GM12865 (cell line): ENCODE measurements around the gene TP73.

Experiments
- DNase-seq: peaks from one replicate; pipeline ENCODE4 v3.0.0; 2010; ENCODE audit warnings: low read depth
- H3K4me3 ChIP-seq: 2 replicates; pipeline ENCODE4 v1.5.1; 2011; ENCODE audit warnings: mild to moderate bottlenecking, low read depth, low read length, control low read depth
- CTCF ChIP-seq: IDR thresholded peaks from 2 replicates; pipeline ENCODE4 v1.5.1; 2011; ENCODE audit warnings: low read length, control low read depth, low read depth, inconsistent platforms; ENCODE audit not compliant: insufficient read depth; ENCODE audit errors: missing control alignments

The TP73 gene

GRCh38 chr1:3733883-3734589 lies 81.7 kb downstream of the TP73 start:
- no peak for TF ChIP-seq CTCF
- DNase-seq, result no peak
- no peak overlapping the region for H3K4me3 ChIP-seq

- H3K4me3 ChIP-seq, result no peak overlapping the region
- TF ChIP-seq CTCF, result no peak
- DNase-seq, result no peak
Measured at GRCh38 chr1:3734602-3735001, 82.3 kb downstream of the TP73 start.

GRCh38 chr1:3735027-3735681 lies 82.8 kb downstream of the TP73 start:
- no peak overlapping the region for H3K4me3 ChIP-seq
- no peak for TF ChIP-seq CTCF
- no peak for DNase-seq

- no peak for DNase-seq
- no peak overlapping the region for H3K4me3 ChIP-seq
- no peak for TF ChIP-seq CTCF
Measured at GRCh38 chr1:3735688-3736087, 83.4 kb downstream of the TP73 start.

- no peak for TF ChIP-seq CTCF
- DNase-seq, result no peak
Measured at GRCh38 chr1:3736131-3736561, 83.8 kb downstream of the TP73 start.

GRCh38 chr1:3736708-3737107 lies 84.4 kb downstream of the TP73 start:
- H3K4me3 ChIP-seq, result no peak overlapping the region
- DNase-seq, result no peak
- no peak for TF ChIP-seq CTCF

More at GRCh38 chr1:3736131-3736561, 83.8 kb downstream of the TP73 start:
- no peak overlapping the region for H3K4me3 ChIP-seq

- H3K4me3 ChIP-seq, result no peak overlapping the region
- DNase-seq, result no peak
- no peak for TF ChIP-seq CTCF
Measured at GRCh38 chr1:3738943-3739342, 86.6 kb downstream of the TP73 start.
